Kidney (tissue), 14 donors: ENCODE measurements around the gene SWAP70. TPM values are rescaled to one million over a fixed set of nuclear protein-coding genes. Genes with fewer than 3 reads are reported as not detected.

ENCODE experiments used
- DNase-seq, 5 donors: peaks; one replicate each; pipeline ENCODE4 v3.0.0-alpha.2; 2013 to 2020
- FAIRE-seq: peaks from 2 replicates; lab custom pipeline; 2012; peaks lifted over from hg19 to GRCh38; lab: Jason Lieb, UNC
- H3K27ac ChIP-seq, 2 donors: one replicate each; pipeline ENCODE4 v1.7.0; 2013; ENCODE audit warnings: low read depth in 2 of 2, low read length in 2 of 2, inconsistent platforms in 1 of 2
- H3K27me3 ChIP-seq: one replicate; pipeline ENCODE4 v1.7.1; 2013; ENCODE audit warnings: low read length, inconsistent platforms; ENCODE audit not compliant: control insufficient read depth, insufficient read depth
- H3K36me3 ChIP-seq, 3 donors: one replicate each; pipeline versions ENCODE4 v1.7.0 to v1.7.1; 2013; ENCODE audit warnings: low read length in 3 of 3, control low read depth in 1 of 3, inconsistent platforms in 1 of 3; ENCODE audit not compliant: insufficient read depth in 3 of 3, control insufficient read depth in 2 of 3
- H3K4me1 ChIP-seq, 3 donors: one replicate each; pipeline versions ENCODE4 v1.7.0 to v1.7.1; 2013; ENCODE audit warnings: low read length in 3 of 3, inconsistent platforms in 1 of 3, low read depth in 1 of 3; ENCODE audit not compliant: control insufficient read depth in 2 of 3, insufficient read depth in 2 of 3
- H3K4me3 ChIP-seq, 3 donors: one replicate each; pipeline versions ENCODE4 v1.7.0 to v1.8.1; 2013; ENCODE audit warnings: low read length in 3 of 3, control low read depth in 1 of 3, inconsistent platforms in 1 of 3
- H3K9ac ChIP-seq, 3 donors: one replicate each; pipeline versions ENCODE4 v1.7.0 to v1.7.1; 2013; ENCODE audit warnings: low read length in 3 of 3, control low read depth in 1 of 3, inconsistent platforms in 1 of 3
- H3K9me3 ChIP-seq, 3 donors: one replicate each; pipeline versions ENCODE4 v1.7.0 to v1.7.1; 2013; ENCODE audit warnings: low read length in 3 of 3, control low read depth in 1 of 3, inconsistent platforms in 1 of 3; ENCODE audit not compliant: control insufficient read depth in 2 of 3, insufficient read depth in 1 of 3
- CTCF ChIP-seq: IDR thresholded peaks from 3 replicates; pipeline ENCODE4 v1.5.1; 2012; ENCODE audit warnings: mild to moderate bottlenecking, moderate library complexity, borderline replicate concordance; ENCODE audit not compliant: insufficient read depth; ENCODE audit errors: extremely low read depth
- intact Hi-C: fragments of 100-400 bp; cut with DNase I; formaldehyde crosslinking; loops from one replicate; pipeline ENCODE4 v1.11.1; 2022
- polyA plus RNA-seq: library from polyadenylated mRNA; stranded (reverse); fragments of 350-450 nt; fragmentation: Illumina TruSeq; extraction: RNeasy Lipid Tissue Mini Kit (QIAGEN cat#74804); gene quantifications from one replicate; pipeline ENCODE4 v1.2.3, GENCODE V29; 2014; ENCODE audit warnings: low read depth, low replicate concordance; ENCODE audit not compliant: insufficient read depth
- total RNA-seq: library from RNA; stranded (reverse); fragmentation: NEBNext Ultra II Directional; extraction: Animal tissue kit (Norgen Biotek cat#: 25700); gene quantifications from one replicate; pipeline ENCODE4 v1.2.1, GENCODE V29; 2021
- donor health status: control.
- donor health status: control.
- donor health status: control.
- donor health status: control.
- donor health status: control.
- donor health status: DM: yes; HTN: yes; CAD: no.
- donor health status: Normal renal cell carcinoma (clear cell type).

SWAP70 gene
- total and polyA plus RNA-seq, 2 donors from 2014 or later, result 11.1 to 61.0 TPM

DNA sequence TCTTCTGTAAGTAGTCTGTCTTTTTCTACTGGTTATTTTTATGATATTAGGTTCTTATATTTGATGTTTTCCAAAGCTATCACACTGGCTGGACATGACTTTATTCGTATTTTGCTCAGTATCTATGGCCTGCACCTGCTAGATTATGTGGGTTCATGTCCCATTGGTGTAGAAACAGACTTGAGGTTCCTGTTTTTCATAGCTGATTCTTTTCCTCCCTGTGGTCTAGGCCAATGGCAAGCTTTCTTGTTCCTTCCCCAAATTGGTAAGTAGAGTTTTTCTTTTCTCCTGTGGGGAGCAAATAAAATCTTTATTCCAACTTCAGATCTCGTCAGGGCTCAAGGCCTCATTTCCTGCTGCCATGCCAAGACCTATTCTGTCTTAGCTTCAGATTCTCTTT, 30.2 kb upstream of the SWAP70 start:
- FAIRE-seq, result no peak
- TF ChIP-seq CTCF, result no peak
- Histone ChIP-seq H3K27ac (no peak overlapping the region), H3K9ac (no peak overlapping the region), H3K9me3 (no peaks in the 10 kb centered on the region), H3K4me1 (no peaks in the 10 kb centered on the region), H3K36me3 (no peaks in the 10 kb centered on the region), H3K27me3 (no peaks in the 10 kb centered on the region), H3K4me3 (no peak overlapping the region)
- intact Hi-C loops, result no loop called here
- DNase-seq, result no peak

DNA sequence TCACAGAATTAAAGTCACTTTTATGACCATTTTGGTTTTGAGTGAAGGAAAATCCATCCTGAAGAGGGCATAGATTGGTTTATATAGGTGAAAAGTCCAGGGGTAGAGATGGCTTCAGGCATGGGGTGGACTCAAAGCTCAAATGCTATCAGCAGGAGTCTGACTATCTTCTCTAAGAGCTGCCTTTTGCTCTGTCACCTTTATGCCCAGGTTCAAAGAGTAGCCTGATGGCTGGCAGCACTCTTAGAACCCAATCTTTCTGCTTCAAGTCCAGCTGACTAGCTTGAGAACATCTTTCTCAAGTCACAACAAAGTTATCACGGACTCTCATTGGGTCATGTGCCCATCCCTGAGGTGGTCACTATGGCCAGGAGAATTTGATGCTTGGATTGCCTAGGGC, 27.2 kb upstream of the SWAP70 start:
- H3K27me3 ChIP-seq, result no peaks in the 10 kb centered on the region
- no peaks in the 10 kb centered on the region for H3K36me3 ChIP-seq
- no peaks in the 10 kb centered on the region for H3K4me1 ChIP-seq
- intact Hi-C loops, result no loop called here
- no peak overlapping the region for H3K9ac ChIP-seq
- DNase-seq (no peak), FAIRE-seq (no peak)
- H3K27ac ChIP-seq, result no peak overlapping the region
- TF ChIP-seq CTCF, result no peak
- no peak overlapping the region for H3K4me3 ChIP-seq
- H3K9me3 ChIP-seq, result no peaks in the 10 kb centered on the region

DNA sequence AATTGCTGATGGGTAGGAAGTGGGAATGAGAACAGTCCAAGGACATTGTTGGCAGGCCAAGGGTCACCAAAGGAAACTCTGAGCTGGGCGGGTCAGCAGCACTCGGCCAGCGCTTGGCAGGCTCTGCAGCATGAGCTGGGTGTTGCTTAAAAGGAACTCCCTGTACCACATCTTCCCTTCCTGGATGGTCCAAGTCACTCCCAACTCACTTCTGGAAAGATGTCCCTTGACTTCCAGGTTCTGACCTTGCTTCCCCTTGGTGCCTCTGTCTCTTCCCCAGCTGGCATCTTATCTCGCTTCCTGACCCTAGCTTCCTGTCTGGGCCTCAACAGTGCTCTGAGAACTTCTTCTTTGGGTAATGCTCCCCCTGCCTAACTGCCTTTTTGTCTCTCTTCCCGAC, 24.8 kb upstream of the SWAP70 start:
- H3K27ac ChIP-seq, result no peak overlapping the region
- H3K4me1 ChIP-seq, result peaks cover 0 to 2% (median 0%) of the 10 kb centered on the region in 3 donors
- FAIRE-seq (no peak), DNase-seq (peak in 2 of 5 donors; percentile 25 to 82)
- no peak overlapping the region for H3K4me3 ChIP-seq
- no peak for TF ChIP-seq CTCF
- intact Hi-C loops, result no loop called here
- H3K9ac ChIP-seq, result no peak overlapping the region
- no peaks in the 10 kb centered on the region for H3K36me3 ChIP-seq
- no peaks in the 10 kb centered on the region for H3K27me3 ChIP-seq
- H3K9me3 ChIP-seq, result no peaks in the 10 kb centered on the region

DNA sequence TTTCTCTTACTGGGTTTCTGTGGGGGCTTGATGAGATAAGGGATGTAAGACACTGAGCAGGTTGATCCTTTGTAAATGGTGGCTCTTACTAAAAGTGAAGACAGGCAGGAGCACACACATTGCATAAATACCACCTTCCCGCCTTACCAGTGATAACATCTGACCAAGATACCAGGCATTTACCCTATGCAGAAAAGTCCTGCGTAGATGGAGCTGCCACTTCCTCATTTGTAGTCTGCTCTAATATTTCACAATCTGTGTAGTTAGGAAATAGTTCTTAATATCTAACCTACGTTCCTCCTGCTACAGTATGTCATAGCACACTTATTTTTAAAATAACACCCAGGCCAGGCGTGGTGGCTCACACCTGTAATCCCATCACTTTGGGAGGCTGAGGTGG, 23.9 kb upstream of the SWAP70 start:
- no peak for FAIRE-seq
- intact Hi-C loops, result no loop called here
- TF ChIP-seq CTCF, result no peak
- H3K27me3 ChIP-seq, result no peaks in the 10 kb centered on the region
- peaks cover 0 to 7% (median 0%) of the 10 kb centered on the region in 3 donors for H3K4me1 ChIP-seq
- H3K4me3 ChIP-seq, result no peak overlapping the region
- no peaks in the 10 kb centered on the region for H3K9me3 ChIP-seq
- no peak overlapping the region for H3K9ac ChIP-seq
- no peaks in the 10 kb centered on the region for H3K36me3 ChIP-seq
- no peak for DNase-seq
- H3K27ac ChIP-seq, result no peak overlapping the region
